ENCODE measurements around the gene CYP4X1. TPM values are rescaled to one million over a fixed set of nuclear protein-coding genes. Genes with fewer than 3 reads are reported as not detected.
"Not testable (repeated sequence)": the region's sequence is repeated elsewhere in the genome, so short reads cannot be mapped to it uniquely, and the experiment has no call there.

Gene CYP4X1
- total RNA-seq, 1 donor from 2014 or later = 14.5 TPM

DNA sequence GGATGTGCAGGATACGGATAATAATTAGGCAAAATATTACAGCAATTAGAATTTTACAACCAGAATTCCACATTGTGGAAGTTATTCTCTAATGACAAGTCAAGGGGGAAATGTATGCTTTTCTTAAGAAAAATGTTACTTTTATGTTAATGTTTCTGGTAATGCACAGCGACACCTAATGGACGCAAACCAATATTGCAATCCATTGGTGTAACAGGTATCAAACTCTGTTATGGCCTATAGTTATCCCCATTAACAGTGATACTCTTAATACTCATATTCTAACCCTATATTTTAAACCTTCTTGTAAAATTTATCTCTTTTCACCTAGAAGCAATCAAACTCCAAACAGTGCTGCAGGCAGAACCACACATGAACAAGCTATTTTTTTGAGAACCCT is 65.9 kb downstream of the CYP4X1 start:
- not testable (repeated sequence) for DNase-seq

DNA sequence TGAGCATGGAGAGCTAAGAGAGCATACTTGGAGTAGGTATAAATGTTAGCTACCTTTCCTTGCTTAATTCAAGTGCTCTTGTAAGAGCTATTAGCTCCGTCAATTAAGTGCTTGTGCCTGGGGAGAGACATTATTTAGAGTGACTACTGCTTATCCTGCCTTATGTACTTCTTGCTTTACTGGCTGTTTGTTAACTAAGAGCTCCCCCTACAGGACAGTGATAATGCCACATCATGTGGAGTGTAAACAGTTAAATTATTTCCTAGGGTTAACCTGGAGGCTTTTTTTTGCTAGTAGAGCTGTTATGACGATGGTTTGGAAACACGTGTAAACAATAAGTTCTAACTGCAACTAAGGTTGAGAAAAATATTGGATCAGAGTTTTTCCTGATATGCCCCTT is 68.0 kb downstream of the CYP4X1 start:
- DNase-seq = not testable (repeated sequence)

Small RNAs within 50 kb of the gene (small RNA-seq; reads per million reads assigned to genes)
- gene CYP4A27P (not detected), gene CYP4A43P (not detected), gene CYP4A44P (not detected)

Other genes with a start within 250 kb of the CYP4X1 start
- not detected for gene CYP4B1, start 224.6 kb upstream of the CYP4X1 start, total RNA-seq
- not detected for gene CYP4A11, start 82.2 kb upstream of the CYP4X1 start, total RNA-seq
- 0.47 TPM for gene CYP4Z1, start 43.6 kb downstream of the CYP4X1 start, total RNA-seq
- not detected for gene CYP4A22, start 113.8 kb downstream of the CYP4X1 start, total RNA-seq
- gene PDZK1IP1, start 166.4 kb downstream of the CYP4X1 start, total RNA-seq = not detected
- gene TAL1, start 208.6 kb downstream of the CYP4X1 start, total RNA-seq = 1.6 TPM